GM18520 (cell line): ENCODE data around the gene EPHB2.

Experiments
- ATAC-seq: cut with Tn5 transposase; IDR thresholded peaks from one replicate; pipeline ENCODE4 v1.9.1; 2021; ENCODE audit not compliant: unreplicated experiment

Gene EPHB2

GRCh38 chr1:22777388-22778057, 66.9 kb downstream of the EPHB2 start:
- ATAC-seq, result no peak

GRCh38 chr1:22778408-22778807, 67.8 kb downstream of the EPHB2 start:
- no peak for ATAC-seq

- no peak for ATAC-seq
Observed at GRCh38 chr1:22778862-22779520, 68.4 kb downstream of the EPHB2 start.

GRCh38 chr1:22780696-22781095, 70.1 kb downstream of the EPHB2 start:
- no peak for ATAC-seq

DNA sequence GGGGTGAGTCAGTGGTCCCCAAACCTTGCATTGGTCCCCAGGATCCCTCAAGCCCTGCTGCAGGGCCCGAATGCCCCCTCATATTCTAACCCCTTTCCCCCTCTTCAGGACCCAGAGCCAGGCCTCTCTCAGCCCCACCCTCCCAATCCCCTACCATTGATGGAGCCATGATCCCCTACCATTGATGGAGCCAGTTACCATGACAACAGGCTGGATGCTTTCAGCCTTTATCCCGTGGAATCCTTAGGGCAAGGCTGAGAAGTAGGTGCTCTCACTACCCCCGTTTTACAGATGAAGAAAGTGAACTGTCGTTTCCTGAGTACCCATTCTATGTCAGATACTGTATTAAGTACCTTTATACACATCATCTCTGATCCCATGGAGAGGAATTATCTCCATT, 70.8 kb downstream of the EPHB2 start:
- no peak for ATAC-seq

- ATAC-seq, result no peak
Observed at GRCh38 chr1:22782406-22782805, 71.8 kb downstream of the EPHB2 start.

DNA sequence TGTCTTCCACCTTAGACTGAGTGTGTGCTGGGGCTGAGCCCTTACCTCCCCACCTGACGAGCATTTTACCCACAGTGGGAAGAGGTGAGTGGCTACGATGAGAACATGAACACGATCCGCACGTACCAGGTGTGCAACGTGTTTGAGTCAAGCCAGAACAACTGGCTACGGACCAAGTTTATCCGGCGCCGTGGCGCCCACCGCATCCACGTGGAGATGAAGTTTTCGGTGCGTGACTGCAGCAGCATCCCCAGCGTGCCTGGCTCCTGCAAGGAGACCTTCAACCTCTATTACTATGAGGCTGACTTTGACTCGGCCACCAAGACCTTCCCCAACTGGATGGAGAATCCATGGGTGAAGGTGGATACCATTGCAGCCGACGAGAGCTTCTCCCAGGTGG, 73.7 kb downstream of the EPHB2 start:
- ATAC-seq, result no peak

DNA sequence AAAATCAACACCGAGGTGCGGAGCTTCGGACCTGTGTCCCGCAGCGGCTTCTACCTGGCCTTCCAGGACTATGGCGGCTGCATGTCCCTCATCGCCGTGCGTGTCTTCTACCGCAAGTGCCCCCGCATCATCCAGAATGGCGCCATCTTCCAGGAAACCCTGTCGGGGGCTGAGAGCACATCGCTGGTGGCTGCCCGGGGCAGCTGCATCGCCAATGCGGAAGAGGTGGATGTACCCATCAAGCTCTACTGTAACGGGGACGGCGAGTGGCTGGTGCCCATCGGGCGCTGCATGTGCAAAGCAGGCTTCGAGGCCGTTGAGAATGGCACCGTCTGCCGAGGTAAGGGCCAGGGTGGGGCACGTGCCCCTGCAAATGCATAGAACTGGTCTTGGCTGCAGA, 74.1 kb downstream of the EPHB2 start:
- no peak for ATAC-seq

DNA sequence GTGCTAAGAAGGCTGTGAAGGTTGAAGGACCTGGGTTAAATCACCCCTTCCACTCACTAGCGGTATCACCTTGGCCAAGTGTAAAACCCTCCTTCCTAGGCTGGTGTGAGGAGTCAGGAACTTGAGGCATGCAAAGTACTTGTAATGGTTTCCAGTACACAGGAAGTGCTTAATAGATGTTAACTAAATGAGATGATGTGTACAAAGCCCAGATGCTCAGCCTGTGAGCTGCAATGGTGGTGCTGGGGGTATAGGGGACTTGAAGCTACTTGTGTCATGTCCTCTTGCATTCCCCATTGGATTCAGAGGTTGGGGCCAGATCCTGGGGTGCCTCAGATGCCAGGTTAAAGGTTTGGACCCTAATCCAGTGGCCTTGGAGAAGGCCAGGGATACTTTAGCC, 75.5 kb downstream of the EPHB2 start:
- no peak for ATAC-seq

DNA sequence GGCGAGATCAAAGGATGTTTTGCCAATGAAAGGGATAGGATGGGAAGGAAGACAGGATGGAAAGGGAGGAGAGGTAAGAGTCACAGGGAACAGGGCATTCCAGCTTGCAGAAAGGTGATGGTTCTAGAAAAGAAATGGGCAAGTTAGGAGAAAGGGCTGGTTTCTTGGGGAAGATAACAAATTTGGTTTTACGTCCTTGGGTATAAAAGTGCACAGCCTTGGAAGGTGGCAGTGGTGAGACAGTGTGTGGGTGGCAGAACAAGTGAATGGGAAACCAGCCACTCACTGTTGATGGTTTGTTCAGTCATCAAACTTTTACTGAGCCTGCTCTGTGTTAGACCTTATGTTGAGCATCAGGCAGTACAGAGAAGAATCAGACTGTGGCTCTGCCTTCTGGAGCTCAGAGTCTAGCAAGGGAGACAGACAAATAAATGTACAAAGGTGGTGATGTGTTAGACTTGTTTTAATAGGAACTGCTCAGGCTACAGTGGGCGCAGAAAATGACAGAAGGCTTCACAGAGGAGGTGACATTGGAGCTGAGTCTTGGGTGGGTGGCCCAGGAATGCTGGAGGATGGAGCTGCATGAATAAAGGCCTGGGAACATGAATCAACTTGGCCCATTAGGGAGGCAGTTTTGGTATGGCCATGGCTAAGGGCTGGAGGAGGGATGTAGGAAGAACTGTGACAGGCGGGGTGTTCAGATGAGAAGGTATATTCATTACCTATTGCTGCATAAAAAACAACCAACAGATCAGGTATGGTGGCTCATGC, 76.3 kb downstream of the EPHB2 start:
- ATAC-seq, result no peak

DNA sequence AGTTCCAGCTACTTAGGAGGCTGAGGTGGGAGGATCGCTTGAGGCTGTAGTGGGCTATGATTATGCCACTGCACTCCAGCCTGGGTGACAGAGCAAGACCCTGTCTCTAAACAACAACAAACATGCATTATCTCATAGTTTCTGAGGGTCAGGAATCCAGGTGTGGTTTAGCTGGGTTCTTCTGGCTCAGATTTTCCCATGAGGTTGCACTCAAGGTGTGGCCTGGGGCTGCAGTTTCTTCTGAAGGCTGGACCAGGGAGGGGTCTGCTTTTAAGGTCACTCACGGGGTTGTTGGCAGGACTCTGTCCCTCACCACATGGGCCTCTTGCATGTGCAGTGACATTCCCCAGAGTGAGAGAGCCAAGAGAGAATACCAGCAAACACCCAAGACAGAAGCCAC, 77.0 kb downstream of the EPHB2 start:
- ATAC-seq, result no peak

DNA sequence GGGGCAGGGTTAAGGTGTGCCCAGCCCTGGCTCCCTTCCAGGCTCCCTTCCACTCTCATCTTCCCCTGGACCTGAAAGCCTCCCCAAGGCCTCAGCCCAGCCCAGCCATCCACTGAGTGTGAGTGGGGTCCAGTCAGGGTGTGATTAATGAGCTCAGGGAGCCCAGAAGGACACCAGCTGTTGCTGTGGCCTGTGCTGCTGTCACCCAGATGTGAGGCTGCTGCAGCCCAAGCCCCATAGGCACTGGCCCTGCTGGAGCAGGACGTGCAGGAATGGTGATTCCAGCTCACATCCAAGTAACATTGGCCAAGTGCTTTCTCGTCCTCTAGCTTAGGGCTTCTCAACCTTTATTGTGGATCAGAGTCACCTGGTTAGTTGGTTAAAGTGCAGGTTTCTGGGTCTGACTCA, 77.6 kb downstream of the EPHB2 start:
- ATAC-seq, result no peak

DNA sequence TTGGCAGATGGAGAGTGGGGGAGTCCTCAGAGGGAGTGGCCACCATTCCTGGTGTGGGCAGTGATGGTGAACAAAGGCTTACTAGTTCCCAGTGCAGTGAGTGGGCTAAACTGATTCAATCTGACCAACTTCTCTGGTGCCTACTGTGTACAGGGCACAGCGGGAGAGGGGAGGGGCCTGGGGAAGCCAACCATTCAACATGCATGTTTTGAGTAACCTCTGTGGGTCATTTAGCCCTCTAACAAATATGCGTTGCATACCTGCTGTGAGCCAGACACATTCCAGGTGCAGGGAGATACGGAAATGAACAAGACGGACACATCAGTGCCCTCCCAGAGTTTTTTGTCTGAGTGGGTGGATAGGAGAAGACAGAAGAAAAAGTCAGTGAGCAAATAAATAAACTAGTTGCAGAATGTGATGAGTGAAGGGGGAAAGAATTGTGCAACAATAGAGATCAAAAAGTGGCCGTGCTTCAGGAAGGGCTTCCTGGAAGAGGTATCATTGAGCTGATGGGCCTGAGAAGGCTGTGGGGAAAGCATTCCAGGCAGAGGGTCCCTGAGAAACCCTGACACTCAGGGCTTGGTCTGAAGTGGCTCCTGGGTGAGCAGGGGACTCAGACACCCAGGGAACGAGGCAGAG, 78.8 kb downstream of the EPHB2 start:
- no peak for ATAC-seq

GRCh38 chr1:22790232-22791008, 79.8 kb downstream of the EPHB2 start:
- no peak for ATAC-seq

GRCh38 chr1:22791831-22792347, 81.2 kb downstream of the EPHB2 start:
- ATAC-seq, result no peak

DNA sequence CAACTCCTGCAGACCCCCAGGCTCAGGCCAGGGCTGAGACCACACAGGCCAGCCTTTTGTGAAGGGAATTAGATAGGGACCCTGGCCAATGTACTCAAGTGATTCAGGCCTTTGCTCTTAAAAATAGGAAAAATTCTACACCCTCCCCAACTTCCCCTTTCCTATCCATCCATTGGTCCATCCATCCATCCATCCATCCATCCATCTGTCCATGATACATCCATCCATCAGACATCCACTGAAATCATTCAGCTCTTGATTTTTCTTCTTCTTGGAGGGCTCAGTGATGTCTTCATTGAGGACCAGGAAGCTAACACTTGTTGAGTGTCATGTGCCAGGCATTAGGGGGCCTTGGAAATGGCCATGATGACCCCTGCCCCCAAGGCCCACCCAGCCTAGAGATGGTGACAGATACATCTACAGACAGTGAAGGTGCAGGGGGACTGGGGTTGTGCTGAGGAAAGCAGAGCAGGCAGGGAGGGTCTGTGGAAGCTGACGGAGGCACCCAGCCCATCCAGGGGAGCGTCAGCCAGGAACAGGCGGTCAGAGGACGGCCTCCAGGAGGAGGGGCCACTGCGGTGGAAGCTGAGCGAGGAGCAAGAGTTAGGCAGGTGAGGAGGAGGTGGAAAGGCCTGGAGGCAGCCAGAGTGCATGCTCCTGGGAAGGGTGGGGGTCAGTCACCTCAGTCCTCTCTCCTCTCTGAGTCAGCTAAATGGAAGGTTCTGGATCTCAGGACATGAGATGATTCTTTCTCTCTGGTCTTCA, 81.9 kb downstream of the EPHB2 start:
- ATAC-seq, result no peak

DNA sequence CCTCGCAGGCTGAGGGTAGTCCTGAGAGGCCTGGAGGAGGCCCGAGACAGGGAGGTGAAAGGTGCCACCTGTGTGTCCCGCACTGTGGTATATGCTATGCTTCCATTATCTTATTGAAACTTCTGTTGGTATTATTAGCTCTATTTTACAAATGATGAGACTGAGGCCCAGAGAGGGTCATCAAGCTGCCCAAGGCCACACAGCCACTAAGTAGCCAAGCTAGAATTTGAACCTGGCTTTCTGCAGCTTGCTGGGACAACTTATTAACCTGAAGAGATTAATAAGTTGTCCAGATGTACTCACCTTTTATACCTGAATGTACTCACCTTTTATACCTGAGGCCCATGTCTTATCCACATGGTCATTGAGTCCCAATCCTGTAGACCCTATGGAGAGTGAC, 83.0 kb downstream of the EPHB2 start:
- no peak for ATAC-seq

DNA sequence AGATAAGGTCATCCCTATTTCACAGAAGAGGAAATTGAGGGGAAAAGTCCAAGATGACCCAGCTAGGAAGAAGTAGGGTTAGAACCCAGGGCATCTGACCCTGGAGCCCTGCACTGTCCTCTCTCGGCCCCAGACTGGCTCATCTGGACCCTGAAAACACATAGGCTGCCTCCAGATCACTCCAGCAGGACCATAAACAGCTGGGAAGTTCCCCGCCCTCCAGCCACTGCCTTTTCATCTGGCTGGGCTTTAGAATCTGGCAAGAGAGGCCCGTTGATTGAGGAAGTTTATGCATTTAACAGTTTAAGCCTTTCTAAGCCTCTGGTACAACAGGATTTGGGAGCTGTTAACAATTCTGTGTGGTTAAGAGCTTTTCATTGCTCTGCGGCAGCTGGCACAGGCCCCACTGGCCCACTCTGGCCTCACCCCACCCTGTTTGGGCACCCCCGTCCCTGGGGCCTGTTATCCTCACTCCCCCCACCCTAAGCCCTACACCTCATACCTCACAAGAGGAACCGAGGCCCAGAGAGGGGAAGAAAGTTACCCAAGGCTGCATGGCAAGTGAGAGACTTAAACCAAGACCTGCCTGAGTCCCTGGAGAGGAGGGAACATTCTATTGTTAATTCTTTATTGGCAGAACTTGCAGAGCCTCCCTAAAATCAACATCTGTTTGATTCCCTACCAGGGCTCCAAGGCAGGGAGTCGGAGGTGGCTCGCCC, 84.2 kb downstream of the EPHB2 start:
- ATAC-seq, result no peak

DNA sequence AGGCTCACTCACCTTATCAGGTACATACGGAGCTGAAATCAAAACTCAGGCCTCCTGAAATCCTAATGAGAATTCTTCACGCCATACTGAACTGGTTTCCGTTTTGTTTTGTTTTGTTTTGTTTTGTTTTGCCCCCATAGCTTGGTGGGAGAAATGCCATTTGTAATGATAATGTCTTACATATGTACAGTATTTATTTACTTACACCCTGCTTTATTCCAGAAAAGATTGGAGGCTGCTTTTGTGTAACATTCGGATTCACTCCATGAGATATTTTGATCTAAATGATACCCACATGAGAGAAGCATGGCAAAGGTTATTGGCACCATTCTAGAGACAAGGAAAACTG, 84.7 kb downstream of the EPHB2 start:
- no peak for ATAC-seq
